Stimulated activated memory B cell treated with anti-CD40 and anti-IgM and Interleukin-4, amounts not matched to agents 10 μg/mL and 1 μg/mL and 100 μg/mL, for 72 hours (primary cell): ENCODE data around the gene DAPK2.

Experiments used
- ATAC-seq: fragments of 150-1000 bp; cut with Tn5 transposase; 2 replicates; pipeline ENCODE4 v1.10.0; 2021
- H3K27ac Mint-ChIP-seq: one replicate; pipeline ENCODE4 v1.8.0; 2022; ENCODE audit warnings: mild to moderate bottlenecking, mixed read lengths
- H3K27me3 Mint-ChIP-seq: one replicate; pipeline ENCODE4 v1.8.0; 2022; ENCODE audit warnings: mixed read lengths
- H3K36me3 Mint-ChIP-seq: one replicate; pipeline ENCODE4 v1.8.0; 2022; ENCODE audit warnings: mixed read lengths
- H3K4me1 Mint-ChIP-seq: one replicate; pipeline ENCODE4 v1.8.0; 2022; ENCODE audit warnings: mixed read lengths
- H3K4me3 Mint-ChIP-seq: one replicate; pipeline ENCODE4 v1.8.0; 2022; ENCODE audit warnings: mild to moderate bottlenecking, moderate library complexity, mixed read lengths
- H3K9me3 Mint-ChIP-seq: one replicate; pipeline ENCODE4 v1.8.0; 2022; ENCODE audit warnings: mixed read lengths

DAPK2 gene

DNA sequence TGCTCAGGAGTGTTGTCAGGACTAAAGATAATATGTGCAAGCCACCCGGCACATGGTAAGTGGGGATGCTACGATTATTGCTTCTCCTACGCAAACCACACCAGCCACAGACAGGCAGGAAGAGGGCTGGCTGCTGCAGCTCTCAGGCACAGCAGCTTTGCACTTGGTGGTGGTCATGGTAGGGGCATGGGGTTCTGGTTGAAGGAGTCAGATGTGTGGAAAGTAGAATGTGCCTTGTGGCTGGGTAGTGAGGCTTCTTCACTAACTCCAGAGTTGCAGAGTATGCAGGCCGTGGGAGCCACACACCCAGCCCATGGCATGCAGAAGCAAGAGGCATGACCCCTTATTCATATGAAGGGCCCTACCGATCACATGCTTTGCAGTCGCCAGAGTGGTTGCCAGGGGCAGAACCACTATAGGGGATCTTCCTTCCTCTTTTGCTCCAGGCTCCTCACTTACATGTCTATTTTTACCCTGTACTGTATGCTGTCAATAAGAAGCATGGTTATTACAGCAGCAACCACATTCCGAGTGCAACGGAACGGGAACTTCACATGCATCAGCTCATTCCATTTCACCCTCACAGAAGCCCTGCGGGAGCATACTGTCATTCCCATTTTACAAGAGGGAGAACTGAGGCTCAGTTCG is 153.4 kb downstream of the DAPK2 start:
- Mint-ChIP-seq H3K4me1 (peaks cover 70% of the 10 kb centered on the region), H3K4me3 (peak overlapping the region; percentile 2), H3K9me3 (no peaks in the 10 kb centered on the region), H3K27me3 (no peaks in the 10 kb centered on the region), H3K36me3 (no peaks in the 10 kb centered on the region), H3K27ac (peak overlapping the region; percentile 25)
- peak; percentile 82 for ATAC-seq

DNA sequence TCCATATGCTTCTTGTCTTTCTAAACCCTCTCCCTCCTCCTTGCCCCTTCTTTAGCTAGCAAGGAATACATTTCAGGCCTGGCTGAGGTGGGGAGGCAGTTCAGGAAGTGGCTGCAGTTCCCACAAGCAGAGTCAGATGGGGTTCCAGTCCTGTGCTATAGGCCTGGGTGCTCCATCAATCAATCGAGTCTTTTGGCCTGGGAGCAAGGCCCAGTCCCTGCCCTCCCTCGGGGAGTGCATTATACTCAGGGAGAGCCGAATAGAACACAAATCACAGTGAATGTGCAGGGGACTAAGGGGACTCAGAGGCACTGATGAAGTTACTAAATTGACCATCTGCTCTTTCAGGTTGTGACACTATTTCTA is 154.5 kb downstream of the DAPK2 start:
- Mint-ChIP-seq H3K9me3 (no peaks in the 10 kb centered on the region), H3K27ac (peak overlapping the region; percentile 25), H3K4me3 (no peak overlapping the region), H3K27me3 (no peaks in the 10 kb centered on the region), H3K36me3 (no peaks in the 10 kb centered on the region), H3K4me1 (peaks cover 73% of the 10 kb centered on the region)
- no peak for ATAC-seq

DNA sequence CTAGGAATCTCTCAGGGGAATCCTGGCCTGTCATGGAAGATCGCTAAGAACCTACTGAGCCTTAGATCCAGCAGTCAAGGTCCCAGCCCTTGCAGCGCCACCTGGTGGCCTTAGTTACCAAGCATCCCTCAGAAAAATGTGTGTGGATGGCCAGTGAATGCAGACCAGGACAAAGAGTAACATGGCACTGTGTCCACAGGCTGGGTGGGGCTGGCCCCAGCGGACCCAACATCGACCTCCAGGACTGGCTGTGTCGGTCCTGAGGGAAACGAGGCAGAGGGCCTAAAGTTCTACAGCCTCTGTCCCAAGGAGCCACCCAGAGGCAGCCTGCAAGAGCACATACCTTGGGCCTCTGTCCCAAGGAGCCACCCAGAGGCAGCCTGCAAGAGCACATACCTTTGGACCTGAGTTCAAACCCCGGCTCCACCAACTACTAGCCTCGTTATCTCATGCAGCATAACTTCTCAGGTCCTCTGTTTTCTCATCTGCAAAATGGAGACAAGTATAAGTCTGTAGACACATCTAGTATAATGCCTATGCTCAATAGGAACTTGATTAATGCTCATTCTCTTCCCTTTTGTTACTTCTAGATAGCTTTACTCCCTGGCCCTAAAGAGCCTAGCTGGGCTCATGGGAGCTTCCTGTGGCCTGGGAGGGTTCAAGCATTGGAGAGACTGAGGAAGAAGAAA is 155.1 kb downstream of the DAPK2 start:
- ATAC-seq = peak; percentile 64
- Mint-ChIP-seq H3K9me3 (no peaks in the 10 kb centered on the region), H3K27ac (no peak overlapping the region), H3K4me3 (no peak overlapping the region), H3K36me3 (no peaks in the 10 kb centered on the region), H3K4me1 (peaks cover 68% of the 10 kb centered on the region), H3K27me3 (no peaks in the 10 kb centered on the region)

DNA sequence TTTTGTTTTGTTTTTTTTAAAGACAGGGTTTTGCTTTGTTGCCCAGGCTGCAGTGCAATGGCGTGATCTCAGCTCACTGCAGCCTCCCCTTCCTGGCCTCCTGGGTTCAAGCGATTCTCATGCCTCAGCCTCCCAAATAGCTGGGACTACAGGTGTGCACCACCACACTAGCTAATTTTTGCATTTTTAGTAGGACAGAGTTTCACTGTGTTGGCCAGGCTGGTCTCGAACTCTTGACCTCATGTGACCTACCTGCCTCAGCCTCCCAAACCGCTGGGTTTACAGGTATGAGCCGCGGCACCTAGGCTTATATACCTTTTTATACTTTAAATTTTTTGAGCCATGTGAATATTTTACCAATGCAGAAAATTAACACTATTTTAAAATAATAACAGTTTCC is 155.7 kb downstream of the DAPK2 start:
- no peak for ATAC-seq
- H3K27me3 Mint-ChIP-seq = no peaks in the 10 kb centered on the region
- no peaks in the 10 kb centered on the region for H3K9me3 Mint-ChIP-seq
- peaks cover 62% of the 10 kb centered on the region for H3K4me1 Mint-ChIP-seq
- no peak overlapping the region for H3K27ac Mint-ChIP-seq
- H3K36me3 Mint-ChIP-seq = no peaks in the 10 kb centered on the region
- no peak overlapping the region for H3K4me3 Mint-ChIP-seq

DNA sequence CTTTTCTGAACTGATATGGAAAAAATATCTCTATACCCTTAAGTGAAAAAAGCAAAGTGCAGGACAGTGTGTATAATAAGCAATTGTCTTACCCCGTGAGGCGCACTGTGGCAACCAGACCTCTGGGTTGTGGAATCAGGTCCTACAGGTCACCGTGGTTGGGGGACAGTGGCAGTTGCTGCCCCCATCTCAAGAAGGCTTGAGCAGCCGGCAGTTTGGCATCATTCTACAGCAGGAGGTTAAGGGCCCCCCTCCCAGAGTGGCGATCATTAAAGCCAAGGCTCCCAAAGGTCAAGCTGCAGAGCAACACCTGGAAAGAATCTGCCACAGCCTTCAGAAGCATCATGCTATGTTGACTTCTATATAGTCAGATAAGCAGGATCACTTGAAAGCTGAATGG is 156.5 kb downstream of the DAPK2 start:
- Mint-ChIP-seq H3K9me3 (no peaks in the 10 kb centered on the region), H3K4me3 (no peak overlapping the region), H3K4me1 (peaks cover 54% of the 10 kb centered on the region), H3K27ac (no peak overlapping the region), H3K36me3 (no peaks in the 10 kb centered on the region), H3K27me3 (no peaks in the 10 kb centered on the region)
- no peak for ATAC-seq

DNA sequence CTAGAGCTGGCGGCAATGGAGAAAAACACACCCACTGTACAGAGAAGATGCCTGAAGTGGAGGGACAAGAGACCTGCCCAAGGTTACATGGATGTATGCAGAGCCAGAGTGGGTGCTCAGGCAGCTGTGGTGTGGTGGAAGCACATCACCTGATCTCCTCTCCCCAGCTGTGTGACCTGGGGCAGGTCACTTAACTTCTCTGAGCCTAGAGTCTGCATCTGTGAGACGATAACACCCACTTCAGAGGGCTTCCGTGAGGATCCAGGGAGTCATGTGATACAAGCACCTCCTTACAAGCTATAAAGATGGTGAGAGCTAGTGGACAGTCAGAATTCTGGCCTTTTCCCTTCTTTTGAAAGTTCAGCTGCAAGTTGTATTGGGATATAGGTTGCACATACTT is 157.5 kb downstream of the DAPK2 start:
- Mint-ChIP-seq H3K27me3 (no peaks in the 10 kb centered on the region), H3K4me3 (no peak overlapping the region), H3K27ac (peak overlapping the region; percentile 76)

DNA sequence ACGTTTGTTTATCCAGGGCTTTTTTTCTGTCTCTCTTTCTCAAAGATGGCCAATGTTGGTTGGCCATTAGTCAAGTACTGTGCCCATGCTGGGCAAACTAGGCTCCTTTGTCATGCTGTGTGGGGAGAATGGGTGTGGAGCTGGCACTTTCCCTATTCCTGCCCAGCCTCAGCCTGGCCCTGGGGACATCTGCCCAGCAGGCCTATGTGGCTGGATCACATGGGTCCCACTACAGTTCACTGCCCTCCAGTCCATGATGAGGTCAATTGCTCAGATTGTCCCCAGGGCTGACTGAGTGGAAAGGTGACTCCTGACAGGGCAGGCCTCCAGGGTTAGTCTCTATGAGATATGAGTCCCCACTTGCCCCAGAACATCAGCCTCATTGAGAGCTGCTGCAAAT is 158.1 kb downstream of the DAPK2 start:
- Mint-ChIP-seq H3K27ac (peak overlapping the region; percentile 76), H3K4me3 (no peak overlapping the region), H3K36me3 (no peaks in the 10 kb centered on the region), H3K9me3 (no peaks in the 10 kb centered on the region), H3K27me3 (no peaks in the 10 kb centered on the region), H3K4me1 (peaks cover 61% of the 10 kb centered on the region)
- no peak for ATAC-seq

More for the DNA sequence above, 157.5 kb downstream of the DAPK2 start:
- H3K9me3 Mint-ChIP-seq = no peaks in the 10 kb centered on the region
- peaks cover 61% of the 10 kb centered on the region for H3K4me1 Mint-ChIP-seq
- H3K36me3 Mint-ChIP-seq = no peaks in the 10 kb centered on the region
- no peak for ATAC-seq

DNA sequence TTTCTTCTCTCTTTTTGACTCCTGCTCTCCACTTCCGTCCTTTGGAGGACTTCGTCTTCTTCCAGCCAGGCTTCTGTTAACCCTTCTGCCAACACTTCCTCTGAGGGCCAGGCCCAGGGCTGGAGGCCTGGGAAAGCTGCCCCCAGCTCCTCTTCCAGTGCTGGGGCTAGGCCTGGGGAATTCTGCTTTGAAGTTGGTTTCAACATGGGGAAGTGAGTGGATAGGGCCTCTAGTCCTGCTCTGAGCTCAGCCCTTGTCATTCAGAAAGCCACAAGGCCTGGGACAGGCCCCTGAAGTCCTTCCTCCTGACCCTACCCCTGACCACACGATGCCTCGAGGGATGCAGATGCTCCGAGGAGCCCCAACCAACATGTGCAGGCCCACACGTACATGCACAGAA is 158.7 kb downstream of the DAPK2 start:
- no peaks in the 10 kb centered on the region for H3K36me3 Mint-ChIP-seq
- H3K4me1 Mint-ChIP-seq = peaks cover 61% of the 10 kb centered on the region
- ATAC-seq = peak; percentile 13
- H3K27me3 Mint-ChIP-seq = no peaks in the 10 kb centered on the region
- no peak overlapping the region for H3K4me3 Mint-ChIP-seq
- peak overlapping the region; percentile 76 for H3K27ac Mint-ChIP-seq
- H3K9me3 Mint-ChIP-seq = no peaks in the 10 kb centered on the region

DNA sequence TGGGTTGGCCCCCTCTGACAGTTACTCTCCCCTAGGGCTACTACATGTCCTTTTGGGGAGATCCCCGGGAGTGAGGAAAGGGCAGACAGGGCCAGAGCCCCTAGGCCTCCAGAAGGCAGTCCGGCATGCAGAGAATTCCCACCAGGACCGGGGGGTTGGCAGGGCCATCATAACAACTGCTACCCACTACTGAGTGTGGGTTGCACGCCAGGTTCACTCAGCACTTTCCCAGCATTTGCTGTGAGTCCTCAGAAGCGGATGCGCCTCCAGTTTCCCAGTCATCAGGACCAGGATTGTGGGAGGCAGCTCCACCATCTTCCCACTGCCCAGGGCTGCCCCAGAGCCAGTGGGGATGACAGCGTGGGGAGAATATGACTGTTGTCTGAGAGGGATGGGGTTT is 161.3 kb downstream of the DAPK2 start:
- H3K4me3 Mint-ChIP-seq = no peak overlapping the region
- peak overlapping the region; percentile 93 for H3K27ac Mint-ChIP-seq
- no peaks in the 10 kb centered on the region for H3K36me3 Mint-ChIP-seq
- H3K9me3 Mint-ChIP-seq = no peaks in the 10 kb centered on the region
- H3K4me1 Mint-ChIP-seq = peaks cover 70% of the 10 kb centered on the region
- no peak for ATAC-seq
- no peaks in the 10 kb centered on the region for H3K27me3 Mint-ChIP-seq

DNA sequence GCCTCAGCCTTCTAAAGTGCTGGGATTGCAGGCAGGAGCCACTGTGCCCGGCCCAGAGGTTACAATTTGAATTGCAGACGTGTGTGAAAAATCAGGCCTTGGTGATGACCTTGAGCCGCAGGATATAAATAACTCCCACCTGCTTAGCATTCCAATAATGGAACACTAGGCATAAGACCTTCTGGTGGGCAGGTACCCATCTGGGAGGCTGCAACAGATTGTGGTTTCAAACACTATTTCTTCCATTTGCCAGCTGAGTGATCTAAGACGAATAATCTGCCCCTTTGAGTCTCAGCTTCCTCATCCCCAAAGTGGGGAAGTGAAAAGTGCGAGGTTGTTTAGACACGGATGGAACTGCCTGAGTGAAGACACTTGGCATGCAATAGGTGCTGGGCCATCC is 164.9 kb downstream of the DAPK2 start:
- Mint-ChIP-seq H3K9me3 (no peaks in the 10 kb centered on the region), H3K27ac (peak overlapping the region; percentile 93), H3K36me3 (no peaks in the 10 kb centered on the region), H3K27me3 (no peaks in the 10 kb centered on the region), H3K4me3 (peak overlapping the region; percentile 22), H3K4me1 (peaks cover 74% of the 10 kb centered on the region)
- ATAC-seq = peak; percentile 84

DNA sequence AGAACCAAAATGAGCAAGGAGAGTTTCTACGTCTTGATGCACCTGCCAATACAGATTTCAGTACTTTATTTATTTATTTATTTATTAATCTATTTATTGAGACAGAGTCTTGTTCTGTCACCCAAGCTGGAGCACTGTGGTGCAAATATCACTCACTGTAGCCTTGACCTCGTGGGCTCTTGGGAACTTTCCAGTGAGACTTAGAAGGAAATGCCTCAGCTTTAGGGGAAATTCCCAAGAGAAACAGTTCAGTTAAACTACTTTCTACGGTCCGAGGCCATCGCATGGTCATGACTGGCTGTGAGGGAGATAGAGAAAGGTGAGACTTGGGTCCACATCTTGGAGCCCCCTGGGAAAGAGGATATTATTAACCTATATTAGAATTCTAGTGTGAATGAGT is 165.5 kb downstream of the DAPK2 start:
- Mint-ChIP-seq H3K4me3 (peak overlapping the region; percentile 58), H3K27me3 (no peaks in the 10 kb centered on the region), H3K36me3 (no peaks in the 10 kb centered on the region), H3K9me3 (no peaks in the 10 kb centered on the region), H3K4me1 (peaks cover 81% of the 10 kb centered on the region), H3K27ac (peak overlapping the region; percentile 93)
- ATAC-seq = peak; percentile 31

DNA sequence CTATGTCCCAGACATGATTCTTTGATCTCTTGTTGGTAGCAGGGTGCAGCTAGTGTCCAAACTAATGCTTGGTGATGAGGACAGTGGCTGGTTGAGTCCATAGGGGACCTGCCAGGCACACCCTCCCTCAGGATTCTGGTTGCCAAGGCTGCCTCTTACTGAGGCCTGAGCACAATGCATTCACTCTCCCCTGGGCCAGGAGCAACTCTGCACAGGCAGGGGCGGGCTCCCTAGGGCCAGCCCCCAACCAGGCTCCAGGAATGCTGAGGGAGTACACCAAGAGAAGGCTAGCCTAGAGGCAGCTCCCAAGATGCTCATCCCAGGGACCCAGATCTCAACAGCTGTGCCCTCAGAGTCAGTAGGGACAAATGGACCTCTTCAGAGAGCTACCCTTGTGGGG is 166.3 kb downstream of the DAPK2 start:
- Mint-ChIP-seq H3K36me3 (peaks cover 4% of the 10 kb centered on the region), H3K9me3 (no peaks in the 10 kb centered on the region), H3K27me3 (no peaks in the 10 kb centered on the region), H3K4me1 (peaks cover 86% of the 10 kb centered on the region), H3K27ac (peak overlapping the region; percentile 93), H3K4me3 (no peak overlapping the region)
- ATAC-seq = no peak

DNA sequence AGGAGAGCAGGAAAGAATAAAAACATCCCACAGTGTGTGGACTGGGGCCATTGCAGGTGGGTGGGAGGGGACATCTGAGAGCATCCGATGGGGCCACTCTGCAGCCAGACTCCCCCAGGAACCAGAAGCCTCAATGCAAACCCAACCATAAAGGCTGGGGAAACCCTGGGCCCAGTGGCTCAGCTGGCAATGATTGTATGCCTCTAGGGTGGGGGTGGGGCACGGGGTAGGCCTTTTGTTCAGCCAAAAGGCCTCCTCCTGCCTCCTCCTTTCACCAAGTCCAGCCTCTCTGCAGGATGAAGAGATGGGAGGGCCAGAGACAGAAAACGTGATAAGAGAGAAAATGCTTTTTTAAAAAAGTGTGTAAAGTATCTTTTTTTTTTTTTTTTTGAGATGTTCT is 167.1 kb downstream of the DAPK2 start:
- Mint-ChIP-seq H3K4me1 (peaks cover 81% of the 10 kb centered on the region), H3K27ac (peak overlapping the region; percentile 93), H3K9me3 (no peaks in the 10 kb centered on the region), H3K27me3 (no peaks in the 10 kb centered on the region), H3K36me3 (peaks cover 4% of the 10 kb centered on the region), H3K4me3 (peak overlapping the region; percentile 54)
- peak; percentile 46 for ATAC-seq

DNA sequence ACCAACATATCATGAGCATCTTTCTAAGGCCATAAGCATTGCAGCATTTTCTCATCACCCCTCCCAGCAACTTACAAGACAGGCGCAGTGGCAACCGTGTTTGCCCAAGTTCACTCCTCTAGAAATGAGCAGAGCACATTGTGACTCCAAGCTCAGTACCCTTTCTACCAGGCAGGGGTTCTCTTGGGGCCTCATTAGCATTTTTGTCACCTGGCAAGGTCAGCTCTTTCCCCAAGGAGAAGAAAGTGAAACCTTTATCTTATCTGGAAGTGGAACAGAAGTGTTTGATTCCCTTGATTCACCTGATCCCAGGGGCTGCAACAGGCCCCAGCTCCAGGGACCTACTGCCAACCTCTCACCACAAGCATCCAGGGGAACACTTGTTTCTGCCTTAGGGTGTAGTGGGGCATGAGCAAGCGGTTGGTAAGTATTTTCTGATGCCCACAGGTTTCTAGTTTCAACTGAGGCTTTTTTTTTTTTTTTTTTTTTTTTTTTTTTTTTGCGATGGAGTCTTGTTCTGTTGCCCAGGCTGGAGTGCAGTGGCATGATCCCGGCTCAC is 168.5 kb downstream of the DAPK2 start:
- H3K27ac Mint-ChIP-seq = peak overlapping the region; percentile 93
- H3K9me3 Mint-ChIP-seq = peaks cover 2% of the 10 kb centered on the region
- H3K27me3 Mint-ChIP-seq = no peaks in the 10 kb centered on the region
- peaks cover 67% of the 10 kb centered on the region for H3K4me1 Mint-ChIP-seq
- ATAC-seq = peak; percentile 57
- peaks cover 12% of the 10 kb centered on the region for H3K36me3 Mint-ChIP-seq
- peak overlapping the region; percentile 21 for H3K4me3 Mint-ChIP-seq

DNA sequence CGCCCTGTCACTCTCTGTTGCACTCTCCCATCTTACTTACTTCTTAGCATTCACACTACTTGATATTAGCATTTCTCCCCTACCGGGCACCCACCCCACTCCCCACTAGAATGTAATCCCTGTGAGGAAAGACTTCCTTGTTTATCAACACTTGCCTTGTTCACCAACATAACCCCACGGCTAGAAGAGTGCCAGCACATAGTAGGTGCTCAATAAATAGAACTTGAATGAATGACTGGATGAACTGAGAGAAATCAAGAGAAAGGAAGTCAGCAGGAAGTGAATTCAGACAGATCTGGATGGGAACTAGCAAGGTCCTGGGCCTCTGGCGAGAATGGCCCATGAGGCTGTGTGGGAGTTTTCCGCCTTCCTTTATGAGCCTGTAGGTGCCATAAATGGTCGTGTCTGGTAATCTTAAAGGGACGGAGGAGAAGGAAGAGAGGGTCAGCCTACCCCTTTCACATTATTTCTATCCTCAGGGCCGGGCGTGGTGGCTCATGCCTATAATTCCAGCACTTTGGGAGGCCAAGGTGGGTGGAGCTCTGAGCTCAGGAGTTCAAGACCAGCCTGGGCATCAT is 170.1 kb downstream of the DAPK2 start:
- Mint-ChIP-seq H3K27me3 (no peaks in the 10 kb centered on the region), H3K27ac (no peak overlapping the region), H3K4me1 (peaks cover 55% of the 10 kb centered on the region), H3K4me3 (no peak overlapping the region), H3K9me3 (peaks cover 3% of the 10 kb centered on the region), H3K36me3 (peaks cover 20% of the 10 kb centered on the region)
- ATAC-seq = no peak

DNA sequence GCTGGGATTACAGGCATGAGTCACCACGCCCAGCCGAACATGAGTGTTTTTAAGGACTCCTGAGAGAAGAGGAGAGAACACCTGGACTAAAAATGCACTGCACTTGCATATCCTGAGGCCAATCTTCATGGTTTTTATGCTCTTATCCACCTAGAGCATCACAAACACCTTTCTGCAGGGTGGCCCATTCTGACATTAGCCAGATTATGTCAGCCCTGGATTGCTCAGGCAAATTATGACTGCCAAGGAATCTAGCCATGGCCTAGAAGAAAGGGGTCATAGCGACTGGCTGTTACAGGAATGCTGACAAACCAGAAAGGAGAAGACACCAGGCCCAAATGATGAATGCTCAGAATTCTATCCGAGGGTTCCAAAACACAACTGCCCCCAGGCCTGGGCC is 171.7 kb downstream of the DAPK2 start:
- no peaks in the 10 kb centered on the region for H3K27me3 Mint-ChIP-seq
- no peak overlapping the region for H3K4me3 Mint-ChIP-seq
- peaks cover 55% of the 10 kb centered on the region for H3K4me1 Mint-ChIP-seq
- peaks cover 3% of the 10 kb centered on the region for H3K9me3 Mint-ChIP-seq
- peaks cover 20% of the 10 kb centered on the region for H3K36me3 Mint-ChIP-seq
- H3K27ac Mint-ChIP-seq = no peak overlapping the region
- ATAC-seq = no peak
